GM19351 (cell line): ENCODE measurements around the gene WFIKKN2.

Experiments used
- ATAC-seq: cut with Tn5 transposase; IDR thresholded peaks from one replicate; pipeline ENCODE4 v1.9.1; 2021; ENCODE audit warnings: mild to moderate bottlenecking, moderate library complexity; ENCODE audit not compliant: unreplicated experiment

WFIKKN2 gene

DNA sequence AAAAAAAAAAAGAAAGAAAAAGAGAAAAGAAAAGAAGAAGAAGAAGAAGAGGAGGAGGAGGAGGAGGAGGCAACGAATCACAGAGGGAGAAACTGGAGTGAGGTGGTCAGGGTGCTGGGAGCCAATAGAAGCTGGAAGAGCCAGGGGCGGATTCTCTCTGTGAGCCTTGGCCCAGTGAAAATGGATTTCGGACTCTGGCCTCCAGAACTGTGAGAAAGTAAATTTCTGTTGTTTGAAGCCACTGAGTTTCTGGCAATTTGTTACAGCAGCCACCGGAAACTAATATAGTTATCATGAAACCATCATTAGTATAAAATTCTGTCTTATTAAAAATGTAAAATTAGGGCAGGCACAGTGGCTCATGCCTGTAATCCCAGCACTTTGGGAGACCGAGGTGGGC, 27.7 kb upstream of the WFIKKN2 start:
- ATAC-seq = no peak

DNA sequence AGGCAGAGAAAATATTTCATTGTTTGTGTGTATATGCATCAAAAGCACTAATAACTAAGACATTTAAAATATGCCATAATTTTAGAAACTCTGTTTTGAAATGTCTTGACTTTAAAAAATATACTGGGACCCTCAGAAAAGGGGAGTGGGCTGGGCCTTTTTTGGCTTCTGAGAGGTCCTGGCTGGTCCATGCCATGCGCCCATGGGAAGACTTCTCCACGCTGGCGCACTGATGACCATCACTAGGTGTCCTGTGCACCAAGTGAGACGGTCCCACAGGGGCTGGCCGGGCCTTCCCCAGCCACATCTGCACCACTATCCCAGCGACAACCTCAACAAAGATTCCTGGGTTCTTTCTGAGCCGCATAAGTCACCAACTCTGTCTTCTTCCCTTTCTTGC, 27.0 kb upstream of the WFIKKN2 start:
- ATAC-seq = no peak

DNA sequence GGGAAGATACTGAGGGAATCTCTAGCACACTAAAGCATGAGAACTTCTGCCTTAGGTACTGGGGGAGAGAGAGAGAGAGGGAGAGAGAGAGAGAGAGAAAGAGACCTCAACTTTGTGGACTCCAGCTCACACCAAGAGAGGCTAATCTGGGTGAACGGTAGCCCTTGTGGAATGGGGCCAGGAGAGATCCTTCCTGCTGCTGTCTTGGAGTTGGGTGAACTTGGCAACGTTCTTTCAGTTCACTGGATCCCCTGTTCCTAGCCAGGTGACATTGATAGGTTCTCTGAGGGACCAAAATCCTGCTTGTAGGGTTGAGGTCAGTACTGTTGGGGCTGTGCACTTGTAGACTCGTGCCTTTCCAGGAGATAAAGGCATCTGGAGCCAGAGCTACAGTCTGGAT, 26.5 kb upstream of the WFIKKN2 start:
- no peak for ATAC-seq

DNA sequence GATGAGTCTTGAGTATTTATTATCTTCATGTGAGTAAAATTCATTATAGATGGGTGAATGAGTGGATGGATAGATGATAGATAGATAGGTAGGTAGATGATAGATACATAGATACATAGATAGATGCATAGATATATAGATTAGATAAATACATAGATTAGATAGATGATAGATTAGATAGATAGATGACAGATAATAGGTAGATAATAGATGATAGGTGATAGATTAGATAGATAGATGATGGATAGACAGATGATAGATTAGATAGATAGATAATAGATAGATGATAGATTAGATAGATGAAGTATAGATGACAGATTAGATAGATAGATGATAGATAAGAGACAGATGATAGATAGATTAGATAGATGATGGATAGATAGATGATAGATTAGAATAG, 21.8 kb upstream of the WFIKKN2 start:
- ATAC-seq = no peak

DNA sequence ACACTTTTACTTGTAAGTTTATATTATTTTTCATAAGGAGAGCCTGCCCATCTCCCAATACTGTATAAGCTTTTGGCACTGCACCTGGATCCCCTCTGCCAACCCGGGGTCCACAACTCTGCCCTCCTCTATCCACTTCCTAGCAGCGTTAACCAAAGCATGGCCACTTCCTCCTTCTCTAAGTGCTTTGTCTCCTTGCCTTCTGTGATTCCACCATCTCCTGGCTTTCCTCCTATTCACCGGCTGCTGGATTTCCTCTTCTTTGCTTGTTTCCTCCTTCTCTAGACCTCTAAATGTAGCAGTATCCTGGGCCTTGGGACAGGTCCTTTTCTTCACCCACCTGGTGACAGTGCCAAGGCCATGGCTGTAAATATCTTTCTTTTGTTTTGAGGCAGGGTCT, 20.0 kb upstream of the WFIKKN2 start:
- no peak for ATAC-seq

DNA sequence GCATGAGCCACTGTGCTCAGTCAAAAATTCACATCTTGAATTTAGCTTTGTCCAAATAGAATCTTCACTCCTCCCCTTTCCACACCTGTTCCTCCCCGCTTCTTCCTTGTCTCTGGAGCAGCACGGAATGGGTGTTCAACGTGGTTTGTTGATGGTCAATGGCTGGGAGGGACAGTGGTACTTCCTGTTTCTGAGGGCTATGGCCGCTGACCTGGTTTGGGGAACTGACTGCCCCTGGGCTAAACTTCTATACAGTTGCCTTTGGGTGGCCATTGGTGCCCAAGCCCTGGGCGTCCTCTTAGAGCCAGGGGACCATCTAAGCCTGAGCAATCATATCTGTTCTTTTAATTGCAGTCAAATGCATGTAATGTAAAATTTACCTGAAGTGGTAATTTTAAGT, 19.1 kb upstream of the WFIKKN2 start:
- no peak for ATAC-seq

DNA sequence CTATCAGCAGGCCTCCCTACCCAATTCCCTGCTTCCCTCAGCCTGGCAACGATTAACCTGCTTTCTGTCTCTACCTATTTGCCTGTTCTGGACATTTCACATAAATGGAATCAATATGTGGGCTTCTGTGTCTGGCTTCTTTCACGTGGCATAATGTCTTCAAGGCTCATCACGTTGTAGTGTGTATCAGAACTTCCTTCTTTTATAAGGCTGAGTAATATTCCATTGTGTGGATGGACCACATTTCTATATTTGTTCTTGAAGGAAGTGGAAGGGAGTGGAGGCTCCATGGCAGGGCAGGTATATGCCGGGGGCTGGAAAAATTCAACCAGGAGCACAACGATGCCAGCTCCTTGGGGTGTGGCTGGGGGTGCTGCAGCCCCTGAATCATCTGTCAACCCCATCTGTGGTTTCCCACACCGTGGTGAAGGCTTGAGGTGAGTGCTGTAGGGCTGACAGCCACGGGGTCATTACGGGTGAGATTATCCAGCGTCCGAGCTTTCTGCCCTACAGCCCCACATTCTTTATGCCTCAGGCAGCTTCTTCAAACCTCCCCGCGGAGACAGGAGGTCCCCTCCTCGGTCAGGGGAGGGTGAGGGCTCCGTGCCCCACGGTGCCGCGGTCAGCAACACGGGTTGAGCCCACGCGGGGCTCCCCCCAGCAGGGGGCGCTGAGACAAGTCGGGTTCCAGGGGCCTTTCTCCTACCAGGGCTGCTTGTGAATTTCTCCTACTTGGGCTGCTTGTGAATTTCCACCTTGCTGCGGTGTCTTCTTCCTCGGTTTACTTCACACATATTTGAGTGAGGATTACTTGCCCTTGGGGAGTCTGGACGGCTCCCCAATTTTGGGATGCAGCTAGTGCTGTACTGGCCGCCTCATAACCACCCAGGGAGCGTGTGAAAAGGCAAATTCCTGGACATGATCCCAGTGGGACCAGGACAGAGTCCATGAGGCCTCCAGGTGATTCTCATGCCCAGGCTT, 18.3 kb upstream of the WFIKKN2 start:
- ATAC-seq = no peak

DNA sequence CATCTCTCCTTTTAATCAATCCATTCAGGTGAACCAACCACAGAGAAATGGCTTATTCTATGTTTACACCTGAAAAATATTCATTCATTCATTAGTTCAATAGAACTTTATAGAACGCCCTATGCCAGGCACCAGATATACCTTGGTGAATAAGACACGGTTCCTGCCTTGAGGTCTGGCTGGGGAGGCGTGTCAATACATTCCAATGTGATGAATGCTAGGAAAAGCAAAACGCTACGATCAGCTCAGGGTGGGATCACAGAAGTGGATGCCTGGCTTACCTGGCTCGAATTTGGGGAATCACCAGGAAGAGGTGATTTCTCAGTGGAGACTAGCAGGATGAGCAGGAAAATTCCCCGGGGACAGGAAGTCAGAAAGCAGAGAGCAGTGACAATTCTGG, 17.5 kb upstream of the WFIKKN2 start:
- ATAC-seq = no peak

DNA sequence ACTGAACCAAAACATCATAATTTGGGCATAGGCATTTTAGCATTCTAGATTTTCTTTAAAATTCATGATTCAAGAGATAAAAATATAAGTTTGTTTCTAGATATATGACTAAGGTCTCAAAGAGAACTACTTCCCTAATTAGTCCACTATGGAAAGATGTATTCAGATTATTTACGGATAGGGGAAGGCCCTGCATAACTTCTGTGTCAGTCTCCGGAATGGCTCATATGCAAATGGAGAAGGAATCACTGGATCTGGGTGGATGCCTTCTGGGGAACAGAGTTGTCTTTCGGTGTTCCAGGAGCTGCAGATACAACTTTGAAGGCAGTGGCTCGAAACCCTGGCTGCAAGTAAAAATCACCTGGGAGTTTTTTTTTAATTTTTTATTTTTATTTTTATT, 17.1 kb upstream of the WFIKKN2 start:
- ATAC-seq = no peak

DNA sequence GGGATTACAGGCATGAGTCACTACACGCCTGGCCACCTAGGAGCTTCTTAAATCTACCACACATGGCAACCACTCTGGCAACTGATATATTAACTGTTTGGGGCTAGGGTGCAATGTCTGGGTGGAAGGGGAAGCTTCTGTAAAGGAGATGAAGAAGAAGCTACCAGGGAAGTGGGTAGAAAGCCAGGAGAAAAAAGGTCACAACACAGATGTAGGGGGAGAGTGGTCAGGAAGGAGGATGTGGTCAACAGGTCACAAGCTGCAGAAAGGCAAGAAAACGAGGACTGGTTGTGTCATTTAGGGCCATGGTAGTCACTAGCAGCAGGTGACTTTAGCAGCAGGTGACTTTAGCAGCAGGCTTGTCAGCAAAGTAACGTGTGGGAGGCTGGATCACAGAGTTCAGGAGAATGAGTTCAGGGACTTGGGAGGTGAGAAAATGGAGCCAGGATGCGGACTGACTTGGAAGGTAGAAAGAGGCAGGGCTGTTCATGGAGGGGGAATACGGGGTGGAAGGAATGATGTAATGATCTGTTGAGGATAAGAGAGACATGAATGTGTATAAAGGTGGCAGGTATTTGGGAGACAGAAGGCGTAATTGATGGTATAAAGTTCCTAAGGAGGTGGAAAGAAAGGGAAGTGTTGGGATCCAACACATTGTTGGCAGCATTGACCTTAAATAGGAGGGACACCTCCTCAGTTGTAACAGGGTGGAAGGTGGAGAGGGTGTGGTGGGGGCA, 16.3 kb upstream of the WFIKKN2 start:
- no peak for ATAC-seq

DNA sequence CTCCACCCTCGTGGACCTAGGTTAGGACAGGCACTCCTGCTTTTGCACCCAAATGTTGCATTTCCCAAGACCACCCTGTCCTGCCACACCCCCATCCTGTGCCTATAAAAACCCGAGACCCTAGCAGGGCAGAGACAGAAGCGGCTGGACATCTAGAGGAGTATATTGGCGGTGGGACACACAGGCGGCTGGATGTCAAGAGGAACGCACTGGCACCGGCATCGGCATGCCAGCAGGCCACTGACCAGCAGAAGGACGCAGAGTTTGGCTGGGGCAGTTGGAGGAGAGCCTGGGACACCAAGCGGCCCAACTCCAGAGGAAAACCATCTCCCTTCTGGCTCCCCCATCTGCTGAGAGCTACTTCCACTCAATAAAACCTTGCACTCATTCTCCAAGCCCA, 14.7 kb upstream of the WFIKKN2 start:
- no peak for ATAC-seq

DNA sequence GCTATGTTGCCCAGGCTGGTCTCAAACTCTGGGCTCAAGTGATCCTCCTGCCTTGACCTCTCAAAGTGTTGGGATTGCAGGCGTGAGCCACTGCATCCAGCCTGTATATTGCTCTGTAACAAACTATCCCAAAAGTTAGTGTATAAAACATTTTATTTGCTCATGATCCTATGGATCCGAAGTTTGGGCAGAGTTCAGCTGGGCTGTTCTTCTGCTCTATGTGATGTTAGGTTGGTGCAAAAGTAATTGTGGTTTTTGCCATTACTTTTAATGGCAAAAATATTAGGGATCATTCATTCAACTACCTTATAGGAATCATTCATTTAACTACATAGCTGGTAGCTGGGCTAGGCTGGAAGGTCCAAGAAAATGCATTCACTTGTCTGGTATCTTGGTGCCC, 12.8 kb upstream of the WFIKKN2 start:
- no peak for ATAC-seq

DNA sequence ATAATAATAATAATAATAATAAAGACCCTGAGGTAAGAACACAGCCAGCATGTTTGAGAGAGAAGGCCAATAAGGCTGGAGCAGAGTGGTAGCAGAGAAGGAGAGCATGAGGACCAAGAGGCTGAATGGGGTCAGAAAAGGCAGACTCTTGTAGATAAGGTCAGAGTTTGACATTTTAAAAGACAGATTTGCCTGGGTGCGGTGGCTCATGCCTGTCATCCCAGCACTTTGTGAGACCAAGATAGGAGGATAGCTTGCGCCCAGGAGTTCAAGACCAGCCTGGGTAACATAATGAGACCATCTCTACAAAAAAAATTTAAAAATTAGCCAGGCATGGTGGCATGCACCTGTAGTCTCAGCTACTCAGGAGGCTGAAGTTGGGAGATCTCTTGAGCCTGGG, 11.0 kb upstream of the WFIKKN2 start:
- no peak for ATAC-seq

DNA sequence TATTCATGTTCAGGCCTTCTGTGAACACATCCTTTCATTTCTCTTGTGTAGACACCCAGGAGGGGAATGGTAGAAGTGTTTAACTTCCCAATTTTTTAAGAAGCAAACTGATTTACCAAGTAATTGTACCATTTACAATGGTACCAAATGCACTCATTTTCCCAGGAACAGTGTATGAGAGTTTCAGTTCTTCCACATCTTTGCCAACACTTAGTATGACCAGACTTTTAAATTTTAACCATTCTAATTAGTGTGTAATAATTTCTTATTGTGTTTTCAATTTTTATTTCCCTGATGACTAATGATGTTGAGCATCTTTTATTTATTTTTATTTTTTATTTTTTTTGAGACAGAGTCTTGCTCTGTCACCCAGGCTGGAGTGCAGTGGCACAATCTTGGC, 10.2 kb upstream of the WFIKKN2 start:
- no peak for ATAC-seq

DNA sequence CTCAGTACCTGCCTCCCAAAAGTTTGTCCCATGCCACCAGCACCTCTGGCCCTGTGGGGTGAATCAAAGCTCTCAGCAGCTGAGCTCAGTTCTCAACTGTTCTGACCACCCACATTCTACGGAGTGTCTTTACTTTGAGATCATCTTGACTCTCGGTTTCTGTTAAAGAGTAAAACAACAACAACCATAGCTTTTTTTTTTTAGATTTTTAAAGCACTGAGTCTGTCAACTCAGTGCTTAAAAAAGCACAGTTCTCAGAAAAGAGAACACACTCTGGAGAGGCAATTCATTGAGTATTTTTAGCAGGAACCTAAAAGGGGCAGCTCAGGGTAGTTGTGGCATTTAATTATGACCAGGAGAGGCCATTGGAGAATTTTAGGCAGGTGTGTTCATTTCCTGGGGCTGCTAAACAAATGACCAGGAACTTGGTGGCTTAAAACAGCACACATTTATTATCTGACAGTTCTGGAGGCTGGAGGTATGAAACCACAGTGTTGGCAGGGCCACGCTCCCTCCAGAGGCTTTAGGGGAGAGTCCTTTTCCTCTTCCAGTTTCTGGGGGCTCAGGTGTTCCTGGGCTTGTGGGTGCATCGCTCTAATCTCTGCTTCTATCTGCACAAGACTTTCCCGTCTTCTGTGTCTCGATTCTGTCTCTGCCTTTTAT, 6.7 kb upstream of the WFIKKN2 start:
- ATAC-seq = peak; percentile 87

DNA sequence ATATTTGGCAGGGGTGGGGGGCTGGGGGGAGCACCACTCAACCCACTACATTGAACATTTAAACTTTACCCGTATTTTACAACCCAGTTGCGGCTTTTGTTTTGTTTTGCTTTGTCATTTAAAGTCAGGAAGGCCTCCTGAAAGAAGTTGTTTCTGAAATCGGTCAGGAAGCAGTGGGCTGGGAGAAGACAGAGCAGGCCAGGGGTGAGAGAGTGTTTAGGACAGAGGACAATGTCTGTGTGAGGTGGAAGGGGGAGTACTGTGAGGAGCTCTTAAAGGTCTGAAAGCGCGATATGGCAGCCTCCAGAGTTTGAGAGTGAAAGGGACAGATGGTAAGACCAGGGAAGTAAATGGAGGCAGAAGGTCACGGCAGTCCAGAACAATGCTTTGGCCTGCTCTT, 6.1 kb upstream of the WFIKKN2 start:
- ATAC-seq = no peak

DNA sequence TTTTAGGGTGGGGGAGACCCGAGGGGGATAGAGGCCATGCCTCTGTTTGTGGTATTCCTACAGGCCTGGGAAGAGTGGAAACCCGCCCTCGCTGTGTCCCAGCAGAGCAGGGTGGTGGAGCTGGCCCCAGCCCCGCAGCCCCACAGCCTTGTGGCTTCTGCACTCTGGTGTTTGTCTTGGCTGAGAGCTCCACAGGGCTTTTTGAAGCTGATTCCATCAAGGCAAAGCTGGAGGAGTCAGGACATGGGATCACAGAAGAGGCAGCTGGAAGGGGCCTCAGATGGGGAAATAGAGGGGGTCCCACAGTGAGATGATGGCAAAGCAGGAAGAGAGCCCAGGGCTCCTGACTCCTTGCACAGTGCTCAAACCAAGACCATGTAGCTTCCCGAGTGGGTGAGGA, 5.0 kb upstream of the WFIKKN2 start:
- no peak for ATAC-seq

DNA sequence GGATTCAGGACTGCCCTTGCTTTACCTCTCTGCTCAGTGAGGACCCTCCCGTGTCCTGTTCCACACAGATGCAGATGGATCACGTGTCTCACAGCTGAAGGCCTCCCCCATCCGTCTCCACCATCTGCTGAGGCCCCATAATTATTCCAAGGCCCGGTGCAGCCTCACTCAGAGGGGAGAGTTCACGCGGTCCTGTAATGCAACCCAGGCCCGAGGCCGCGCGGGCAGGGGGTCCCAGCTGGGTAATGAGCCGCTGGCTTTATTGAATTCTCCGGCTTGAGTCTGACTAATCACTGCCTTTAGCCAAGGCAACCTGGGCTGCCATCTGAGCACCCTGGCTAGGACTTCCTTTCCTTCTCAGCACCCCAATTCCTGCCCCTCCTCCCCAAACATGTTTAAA, 4.4 kb upstream of the WFIKKN2 start:
- ATAC-seq = no peak

DNA sequence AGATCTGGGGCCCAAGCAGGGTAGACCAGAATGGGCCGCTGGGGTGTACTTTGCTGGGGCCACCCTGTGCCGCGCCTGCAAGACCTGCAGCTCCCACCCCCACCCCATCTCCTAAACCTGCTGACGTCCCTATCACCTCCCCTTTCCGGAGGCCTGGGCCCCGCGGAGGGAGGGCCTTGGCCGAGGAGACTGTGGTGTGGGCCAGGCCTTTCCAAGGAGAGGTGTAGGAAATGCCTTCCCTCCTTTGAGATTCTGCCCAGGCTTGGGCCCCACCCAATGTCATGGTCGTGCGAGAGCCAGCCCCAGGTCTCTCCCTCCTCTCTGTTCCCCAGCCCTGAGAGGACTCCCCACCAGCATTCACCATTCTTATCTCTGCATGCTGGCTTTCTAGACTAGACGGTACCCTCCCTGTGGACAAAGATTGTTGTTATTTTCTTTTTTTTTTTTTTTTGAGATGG, 3.9 kb upstream of the WFIKKN2 start:
- ATAC-seq = no peak

DNA sequence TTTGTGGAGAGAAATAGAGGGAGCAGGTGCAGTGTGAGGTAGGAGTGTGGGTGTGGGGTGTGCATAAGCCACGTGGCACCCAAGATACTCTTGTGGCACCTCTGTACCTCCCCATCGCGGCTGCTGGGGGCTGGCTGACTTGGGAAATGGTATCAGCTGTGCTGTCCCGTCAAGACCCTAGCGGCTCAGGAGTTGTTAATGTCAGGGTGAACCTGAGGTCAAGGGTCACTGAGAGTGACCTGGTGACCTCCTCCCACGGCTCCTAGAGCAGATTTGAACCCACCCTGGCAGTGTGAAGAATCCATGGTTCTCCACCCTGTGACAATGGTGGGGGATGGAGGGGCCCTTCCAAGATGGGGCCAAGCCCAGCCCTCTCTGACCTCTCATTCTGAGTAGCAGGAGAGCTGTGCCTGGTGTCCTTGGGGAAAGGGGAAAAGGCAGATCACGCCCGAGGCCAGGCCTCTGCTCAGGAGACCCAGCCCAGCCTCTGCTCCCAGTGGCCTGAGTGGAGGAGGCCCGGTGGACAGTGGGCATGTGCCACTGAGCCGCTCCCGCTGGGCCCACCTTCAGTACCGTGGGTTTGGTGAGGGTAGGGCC, 3.0 kb upstream of the WFIKKN2 start:
- no peak for ATAC-seq

DNA sequence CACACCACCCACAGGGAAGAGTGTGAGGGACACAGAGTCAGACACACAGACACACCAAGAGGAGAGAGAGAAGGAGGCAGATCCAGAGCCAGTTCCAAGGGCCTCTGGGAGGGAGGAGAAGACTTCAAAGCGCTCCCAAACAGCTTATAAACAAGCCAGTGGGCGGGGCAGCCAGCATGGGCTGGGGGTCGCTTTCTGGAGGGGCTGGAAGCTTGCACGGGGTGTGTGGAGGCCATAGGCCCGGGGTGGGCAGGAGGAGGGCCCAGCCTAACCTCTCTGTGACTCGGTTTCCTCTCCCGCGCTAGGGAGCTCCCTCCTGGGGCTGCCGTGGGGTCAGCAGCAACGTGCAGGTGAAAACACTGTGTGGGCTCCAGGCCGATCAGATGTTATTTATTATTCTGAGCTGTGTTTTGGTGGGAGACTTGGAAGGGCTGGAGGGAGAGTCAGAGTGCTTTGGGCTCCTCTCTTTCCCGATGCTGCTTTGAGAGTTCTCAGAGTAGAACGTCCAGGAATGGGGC, 2.5 kb upstream of the WFIKKN2 start:
- ATAC-seq = no peak
